SK-N-MC (cell line): Measurements from ENCODE around the gene SLC26A9.

ENCODE experiments used
- EZH2 ChIP-seq: fragments of 200-600 bp; sonication (generic); IDR thresholded peaks from one replicate; pipeline ENCODE4 v1.6.1; 2017; ENCODE audit warnings: antibody characterized with exemption
- POLR2AphosphoS5 ChIP-seq: IDR thresholded peaks from 2 replicates; pipeline ENCODE4 v1.6.1; 2012; ENCODE audit warnings: mild to moderate bottlenecking, low read depth, low read length, borderline replicate concordance

DNA sequence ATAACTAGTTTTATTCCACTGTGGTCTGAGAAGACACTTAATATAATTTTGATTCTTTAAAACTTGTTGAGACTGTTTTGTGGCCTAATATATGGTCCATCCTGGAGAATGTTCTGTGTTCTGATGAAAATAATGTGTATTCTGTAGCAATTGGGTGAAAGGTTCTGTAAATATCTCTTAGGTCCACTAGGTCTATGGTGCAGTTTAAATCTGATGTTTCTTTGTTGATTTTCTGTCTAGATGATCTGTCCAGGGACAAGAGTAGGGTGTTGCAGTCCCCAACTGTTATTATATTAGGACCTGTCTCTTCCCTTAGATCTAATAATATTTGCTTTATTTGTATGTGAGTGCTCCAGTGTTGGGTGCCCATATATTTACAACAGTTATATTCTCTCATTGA lies 59.5 kb downstream of the SLC26A9 start:
- TF ChIP-seq EZH2 (no peak), POLR2AphosphoS5 (no peak)
